ENCODE data around the gene LRRC8C.
"Not testable (repeated sequence)": the region's sequence is repeated elsewhere in the genome, so short reads cannot be mapped to it uniquely, and the experiment has no call there.

Gene LRRC8C

DNA sequence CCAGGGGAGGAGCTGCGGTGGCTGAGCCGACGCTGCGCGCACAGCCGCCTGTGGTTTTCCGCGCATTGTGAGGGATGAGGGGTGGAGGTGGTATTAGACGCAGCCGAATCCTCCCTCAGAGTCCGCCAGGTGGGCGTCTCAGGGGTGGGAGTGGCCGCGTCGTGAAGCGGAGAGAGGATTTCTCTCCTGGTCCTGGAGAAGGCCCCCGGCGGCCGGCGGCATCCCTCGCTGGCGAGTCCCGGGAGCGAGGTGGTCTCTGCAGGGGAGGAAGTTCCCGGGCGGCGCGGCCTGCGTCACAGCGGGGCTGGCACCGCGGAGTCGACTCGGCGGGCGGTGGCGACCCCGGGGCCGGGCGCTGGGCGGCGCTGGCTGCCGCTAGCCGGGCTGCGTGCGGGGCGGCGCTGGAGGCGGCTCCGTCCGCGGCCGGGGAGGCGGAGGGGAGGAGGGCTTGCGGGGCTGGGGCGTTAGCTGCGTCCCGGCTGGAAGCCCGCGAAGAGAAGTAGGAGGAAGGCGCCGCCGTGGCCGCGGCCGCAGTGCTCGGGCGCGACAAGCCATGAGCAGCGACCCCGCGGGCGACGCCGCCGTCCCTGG lies at the start of gene LRRC8C:
TSS of gene LRRC8C (plus strand) at position 464 of the 591 bp plus-strand sequence. CDS start 53,354 bp downstream, outside the sequence.
- peak; percentile 87 for DNase-seq

DNA sequence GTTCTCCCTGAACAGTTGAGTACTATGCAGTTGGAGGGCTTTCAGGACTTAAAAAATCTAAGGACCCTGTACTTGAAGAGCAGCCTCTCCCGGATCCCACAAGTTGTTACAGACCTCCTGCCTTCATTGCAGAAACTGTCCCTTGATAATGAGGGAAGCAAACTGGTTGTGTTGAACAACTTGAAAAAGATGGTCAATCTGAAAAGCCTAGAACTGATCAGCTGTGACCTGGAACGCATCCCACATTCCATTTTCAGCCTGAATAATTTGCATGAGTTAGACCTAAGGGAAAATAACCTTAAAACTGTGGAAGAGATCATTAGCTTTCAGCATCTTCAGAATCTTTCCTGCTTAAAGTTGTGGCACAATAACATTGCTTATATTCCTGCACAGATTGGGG lies 48.7 kb upstream of the LRRC8C start:
- no peak for DNase-seq

DNA sequence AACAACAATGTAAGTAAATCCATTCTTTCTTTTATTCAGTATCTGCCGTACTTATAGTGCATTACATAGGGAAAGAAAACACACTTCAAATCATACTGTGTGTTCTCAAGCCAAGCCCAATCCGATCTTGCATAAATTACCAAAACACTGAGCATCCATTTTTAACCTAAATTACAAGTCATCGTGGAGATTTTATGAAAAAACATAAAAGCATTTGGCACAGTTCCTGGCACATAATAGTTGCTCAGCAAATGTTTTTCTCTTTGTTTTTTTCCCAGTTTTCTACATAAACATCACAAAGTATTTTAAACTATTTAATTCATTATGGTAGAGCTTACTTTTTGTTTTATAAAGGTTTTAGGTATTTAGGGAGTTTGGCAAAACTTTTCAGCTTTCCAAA lies 48.1 kb upstream of the LRRC8C start:
- DNase-seq = no peak

DNA sequence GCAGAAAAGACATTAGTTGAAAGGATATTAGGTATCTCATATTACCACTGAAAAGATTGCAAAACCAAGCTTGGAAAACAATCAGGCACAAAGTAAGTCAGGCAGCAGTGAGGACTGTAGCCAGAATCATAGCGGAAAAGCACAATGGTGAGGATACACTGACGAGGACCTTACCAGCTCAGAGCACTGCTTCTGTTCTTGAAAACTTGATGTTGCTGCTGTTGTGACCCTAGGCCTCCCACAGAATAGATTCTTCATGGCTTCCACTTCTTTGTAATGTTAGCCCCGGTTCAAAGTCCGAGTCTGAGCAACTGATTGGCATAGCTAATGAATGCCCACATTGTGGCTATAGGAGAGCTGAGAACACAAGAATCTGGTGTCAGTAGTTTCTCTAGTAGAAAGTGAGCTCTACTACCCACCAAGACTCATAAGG lies 45.2 kb upstream of the LRRC8C start:
- no peak for DNase-seq

DNA sequence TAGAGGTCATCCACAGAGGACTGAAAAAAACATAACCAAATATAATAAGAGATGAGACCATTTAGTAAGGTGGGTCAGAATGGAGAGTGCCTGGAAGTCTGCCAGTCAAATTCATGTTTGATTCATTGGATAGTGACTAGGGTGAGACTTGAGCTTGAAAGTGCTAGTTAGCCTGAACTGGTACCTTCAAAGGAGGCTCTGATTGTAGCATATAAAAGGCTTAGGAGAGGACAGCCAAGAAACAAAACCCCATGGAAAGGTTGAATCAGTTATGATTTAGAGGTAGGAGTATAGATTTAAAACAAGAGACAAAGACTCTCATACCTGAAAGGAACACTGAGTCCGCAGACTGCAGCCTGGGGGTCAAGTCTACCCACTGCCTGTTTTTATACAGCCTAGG lies 44.4 kb upstream of the LRRC8C start:
- DNase-seq = no peak

DNA sequence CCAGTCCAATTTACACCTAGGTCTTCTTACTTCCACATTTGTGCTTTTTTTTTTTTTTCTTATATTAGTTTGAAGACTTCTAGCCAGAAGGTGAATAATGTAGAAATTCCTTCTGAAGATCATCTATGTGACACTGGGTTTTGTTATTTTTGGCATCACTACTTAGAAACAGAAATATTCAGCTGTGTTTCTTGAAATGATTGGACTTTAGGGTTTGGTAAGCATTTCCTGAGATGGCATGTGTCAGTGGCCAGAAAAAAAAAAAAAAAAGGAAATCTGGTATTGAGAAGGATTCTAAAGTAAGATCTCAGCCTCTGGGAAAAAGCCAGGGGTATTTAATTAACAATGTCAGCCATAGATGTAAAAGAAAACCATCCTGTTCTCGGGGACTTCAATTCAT lies 43.4 kb upstream of the LRRC8C start:
- no peak for DNase-seq

DNA sequence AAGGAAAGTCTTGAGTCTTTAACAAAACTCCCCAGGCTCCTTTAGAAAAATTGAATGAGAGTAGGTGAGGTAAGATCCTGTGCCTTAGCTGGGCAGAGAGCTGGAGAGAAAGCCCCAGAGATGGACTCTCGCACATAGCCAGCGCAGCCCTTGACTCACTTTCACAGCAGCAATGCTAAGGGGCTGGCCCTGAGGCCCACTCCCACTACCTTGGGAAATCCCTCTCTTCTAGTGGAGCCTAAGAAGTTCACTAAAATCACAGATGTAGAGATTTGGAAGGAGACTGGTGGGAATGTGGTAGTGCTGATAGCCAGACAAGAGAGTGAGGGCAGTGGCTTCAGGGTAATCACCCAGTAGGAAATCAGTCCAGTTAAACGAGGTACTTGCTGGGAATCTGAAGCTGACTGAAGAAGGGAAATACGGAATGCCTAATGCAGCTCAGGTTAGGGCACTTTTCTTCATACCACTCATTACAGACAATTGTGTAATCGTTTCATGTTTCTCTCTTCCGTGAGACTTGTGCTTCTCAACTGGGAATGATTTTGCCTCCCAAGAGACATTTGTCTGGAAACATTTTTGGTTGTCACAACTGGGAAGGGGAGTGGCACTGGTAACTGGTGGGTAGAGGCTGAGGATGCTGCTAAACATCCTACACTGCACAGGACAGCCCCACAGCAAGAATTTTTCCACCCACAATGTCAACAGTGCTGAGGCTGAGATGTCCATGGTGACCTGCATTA lies 42.4 kb upstream of the LRRC8C start:
- DNase-seq = no peak

DNA sequence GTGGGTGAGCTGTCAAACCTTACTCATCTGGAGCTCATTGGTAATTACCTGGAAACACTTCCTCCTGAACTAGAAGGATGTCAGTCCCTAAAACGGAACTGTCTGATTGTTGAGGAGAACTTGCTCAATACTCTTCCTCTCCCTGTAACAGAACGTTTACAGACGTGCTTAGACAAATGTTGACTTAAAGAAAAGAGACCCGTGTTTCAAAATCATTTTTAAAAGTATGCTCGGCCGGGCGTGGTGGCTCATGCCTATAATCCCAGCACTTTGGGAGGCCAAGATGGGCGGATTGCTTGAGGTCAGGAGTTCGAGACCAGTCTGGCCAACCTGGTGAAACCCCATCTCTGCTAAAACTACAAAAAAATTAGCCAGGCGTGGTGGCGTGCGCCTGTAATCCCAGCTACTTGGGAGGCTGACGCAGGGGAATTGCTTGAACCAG lies 40.0 kb upstream of the LRRC8C start:
- not testable (repeated sequence) for DNase-seq

DNA sequence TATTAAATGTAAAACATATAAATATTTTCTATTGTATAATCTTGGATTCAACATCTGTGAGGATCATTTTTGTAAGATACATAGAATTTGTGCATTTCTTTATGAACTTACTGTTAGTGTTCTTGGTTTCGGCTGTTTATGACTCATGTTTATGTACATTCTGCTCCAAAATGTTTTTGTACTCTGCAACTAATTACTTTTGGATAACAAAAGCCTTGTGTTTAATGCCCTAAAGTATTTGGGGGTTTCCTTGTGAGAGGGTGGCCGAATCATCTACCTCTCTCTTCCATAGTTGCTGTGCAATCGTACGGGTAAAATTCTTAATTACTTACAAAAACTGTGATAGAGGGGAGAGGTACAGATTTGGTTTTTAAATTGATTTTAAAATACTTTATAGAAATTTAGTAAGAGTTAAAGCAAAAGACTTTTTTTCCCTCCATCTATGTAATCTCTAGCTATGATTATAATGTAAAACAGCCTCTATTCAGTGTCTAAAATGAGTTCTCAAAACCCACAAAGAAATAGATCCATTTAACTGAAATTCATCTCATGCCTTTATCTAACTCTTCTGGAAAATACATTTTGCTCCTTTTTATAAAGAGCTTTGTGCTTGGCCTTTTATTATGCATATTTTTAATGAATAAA lies 38.7 kb upstream of the LRRC8C start:
- no peak for DNase-seq

DNA sequence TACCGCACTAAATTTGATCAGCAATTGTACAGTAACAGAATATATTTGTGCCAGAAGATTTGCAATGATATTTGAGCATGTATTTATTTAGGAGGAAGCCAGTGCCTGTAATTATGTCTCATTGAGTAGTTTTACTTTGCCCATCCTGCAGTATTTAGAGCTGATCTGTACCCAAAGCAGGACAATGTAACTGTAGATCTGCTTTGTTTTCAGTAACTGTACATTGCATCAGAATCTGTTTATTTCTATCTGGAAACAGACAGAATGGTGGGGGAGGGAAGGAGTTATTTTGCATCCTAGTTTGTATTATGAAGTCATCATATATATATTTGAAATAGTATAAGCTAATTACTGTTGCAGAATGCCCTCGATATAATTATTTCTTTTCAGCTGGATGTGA lies 36.2 kb upstream of the LRRC8C start:
- no peak for DNase-seq

DNA sequence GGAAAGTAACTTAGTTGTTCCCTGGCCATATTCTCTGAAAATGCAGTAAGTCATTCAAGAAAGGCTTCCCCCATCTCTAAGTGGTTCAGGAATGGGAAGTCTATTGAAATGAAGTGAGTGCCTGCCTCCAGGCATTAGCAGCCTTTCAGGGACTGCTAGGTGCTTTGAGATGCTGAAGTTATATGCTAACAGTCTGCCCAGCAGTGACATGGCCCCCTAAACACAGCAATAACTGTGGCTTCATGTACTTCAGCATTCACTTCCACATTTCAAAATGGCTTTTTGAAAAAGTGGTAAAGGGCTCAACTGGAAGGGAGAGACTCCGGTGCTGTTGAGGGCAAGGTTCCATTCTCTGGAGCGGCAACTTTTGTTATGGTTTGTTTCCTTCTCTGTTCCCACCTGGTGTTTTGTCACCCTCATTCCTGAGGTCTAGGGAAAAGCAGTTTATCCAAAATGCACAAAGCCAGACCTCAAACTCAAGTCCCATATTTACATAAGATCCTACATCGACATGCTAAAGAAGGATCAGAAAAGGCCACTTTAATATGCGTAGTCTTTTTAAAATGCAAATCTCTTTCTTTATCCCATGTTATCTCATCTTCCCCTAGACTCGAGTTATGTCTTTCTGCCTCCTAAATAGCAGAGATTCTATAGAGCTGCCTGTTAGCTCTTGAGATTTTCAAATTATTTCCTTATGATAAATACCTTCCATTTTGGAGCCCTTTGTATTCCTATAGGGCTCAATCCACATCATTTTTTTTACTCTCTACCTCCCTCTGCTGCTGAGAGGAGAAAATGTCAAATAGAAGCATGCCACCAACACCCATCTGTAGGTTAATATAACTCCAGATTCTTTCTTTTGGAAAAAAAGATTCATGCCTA lies 34.2 kb upstream of the LRRC8C start:
- peak in 1 of 2 donors; percentile 62 for DNase-seq

DNA sequence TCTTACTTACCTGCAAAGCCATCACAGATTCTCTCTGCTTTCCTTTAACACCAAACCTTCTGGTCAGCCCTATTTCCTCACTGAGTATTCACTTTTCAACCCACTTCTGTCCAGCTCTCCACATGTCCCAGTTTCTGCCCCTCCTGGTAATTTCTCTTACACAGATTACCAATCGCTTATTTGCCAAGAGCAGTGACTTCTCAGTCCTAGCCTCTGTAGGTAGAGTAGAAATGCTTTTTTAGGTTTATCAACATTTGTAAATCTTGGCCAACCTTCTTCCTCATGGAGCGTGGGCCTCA lies 33.6 kb upstream of the LRRC8C start:
- no peak for DNase-seq

DNA sequence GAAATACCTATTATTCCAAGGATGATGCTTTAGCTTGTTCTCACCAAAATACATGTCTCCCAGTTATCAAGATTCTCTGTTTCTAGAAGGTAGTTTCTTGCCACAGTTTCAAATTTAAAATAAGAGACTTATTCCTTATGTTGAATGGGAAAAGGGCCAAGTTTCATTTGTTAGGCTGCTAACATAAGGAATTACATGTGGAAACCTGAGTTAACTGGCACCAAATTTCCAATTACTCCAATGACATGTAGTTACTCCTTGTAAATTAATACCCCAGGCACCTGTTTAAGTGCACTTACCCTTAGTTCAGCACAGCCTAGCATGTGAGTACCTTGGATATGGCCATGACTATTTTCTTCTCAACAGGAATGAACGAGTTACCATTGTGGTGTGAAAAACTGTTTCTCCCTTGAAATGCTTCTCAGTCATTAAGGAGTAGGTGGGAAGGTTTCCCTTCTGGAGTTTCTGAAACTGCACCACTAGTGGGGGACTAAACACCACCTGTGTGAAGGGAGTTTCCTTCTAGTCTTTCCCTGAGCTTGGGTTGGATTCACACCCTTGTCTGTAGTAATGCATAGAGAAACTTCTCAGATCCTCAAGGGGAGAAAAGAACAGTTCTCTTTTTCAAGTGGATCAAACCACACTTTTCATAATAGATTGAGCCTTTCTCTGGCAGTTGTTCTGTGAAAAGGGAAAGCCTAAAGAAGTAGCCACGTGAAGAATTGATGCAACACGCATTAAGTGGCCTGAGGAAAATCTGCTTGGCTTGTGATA lies 32.3 kb upstream of the LRRC8C start:
- no peak for DNase-seq

DNA sequence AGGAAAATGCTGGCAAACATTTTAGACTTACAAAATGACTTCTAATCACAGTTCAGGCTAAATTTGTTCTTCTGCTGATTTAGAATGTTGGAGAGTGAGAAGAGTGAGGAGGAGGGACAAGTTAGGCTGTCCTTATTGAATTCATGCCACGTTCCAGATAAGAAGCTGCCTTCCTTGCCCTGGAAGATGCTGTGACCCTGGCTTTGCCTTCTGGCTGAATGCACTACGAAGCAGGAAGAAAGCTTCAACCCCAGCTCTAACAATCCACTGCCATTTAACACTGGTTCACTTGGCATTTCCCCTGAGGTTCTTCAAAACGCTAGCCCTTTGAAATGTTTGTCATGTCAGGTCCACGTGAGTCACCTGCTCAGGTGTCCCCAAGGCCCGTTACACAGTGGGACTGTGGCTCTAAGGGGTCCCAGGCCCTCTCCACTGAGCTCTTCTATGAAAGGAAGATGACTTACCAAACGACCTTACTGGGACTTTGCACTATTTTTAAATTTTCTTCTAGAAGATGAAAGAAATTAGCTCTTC lies 30.0 kb upstream of the LRRC8C start:
- no peak for DNase-seq

DNA sequence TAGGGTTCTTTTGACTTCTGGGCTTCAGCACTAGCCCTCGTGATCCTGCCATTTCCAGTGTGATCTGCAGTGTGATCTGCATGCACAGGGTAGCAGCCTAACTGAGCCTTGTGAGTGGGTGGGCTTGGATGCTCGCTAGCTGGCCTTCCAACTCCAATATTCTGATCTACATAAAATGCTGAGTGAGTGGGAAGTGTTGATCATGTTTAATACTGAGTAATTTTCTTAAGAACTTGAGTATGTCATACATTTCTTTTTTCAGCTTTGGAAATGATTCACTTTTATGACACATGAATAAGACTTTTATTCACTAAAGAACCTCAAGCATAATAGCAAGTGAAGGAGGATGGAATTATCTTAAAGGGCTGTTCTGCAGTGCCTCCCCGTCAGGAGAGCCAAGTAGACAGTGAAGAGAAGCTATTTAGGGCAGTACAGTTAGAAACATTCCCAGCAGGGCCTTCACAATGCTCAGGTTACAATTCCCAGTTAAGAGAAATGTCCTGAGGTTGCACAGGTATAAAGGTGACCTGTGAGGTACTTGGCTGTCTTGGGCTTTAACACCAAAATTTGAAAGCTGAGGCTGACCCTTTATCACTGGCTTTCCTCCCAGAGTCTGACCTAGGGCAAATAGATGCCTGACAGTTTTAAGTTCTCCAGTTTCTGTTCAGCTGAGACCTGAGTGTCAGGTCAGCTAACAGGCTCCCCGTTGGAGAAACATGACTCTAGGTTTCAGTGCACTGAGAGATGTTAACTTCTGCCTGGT lies 29.1 kb upstream of the LRRC8C start:
- no peak for DNase-seq

DNA sequence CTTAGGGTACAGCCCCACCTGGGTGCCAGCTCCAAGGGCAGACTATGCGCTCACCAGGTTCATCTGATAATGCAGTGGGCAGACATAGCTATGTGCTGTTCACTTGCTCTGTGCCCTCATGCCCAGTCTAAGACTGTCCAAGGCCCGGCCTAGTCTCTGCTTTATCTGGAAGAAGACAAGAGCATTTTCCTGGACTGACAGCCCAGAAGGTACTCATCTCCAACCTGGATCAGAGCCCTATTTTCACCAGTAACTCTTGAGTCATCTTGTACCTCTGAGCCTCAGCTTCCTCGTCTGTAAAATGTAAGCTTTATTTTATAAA lies 28.5 kb upstream of the LRRC8C start:
- DNase-seq = no peak

DNA sequence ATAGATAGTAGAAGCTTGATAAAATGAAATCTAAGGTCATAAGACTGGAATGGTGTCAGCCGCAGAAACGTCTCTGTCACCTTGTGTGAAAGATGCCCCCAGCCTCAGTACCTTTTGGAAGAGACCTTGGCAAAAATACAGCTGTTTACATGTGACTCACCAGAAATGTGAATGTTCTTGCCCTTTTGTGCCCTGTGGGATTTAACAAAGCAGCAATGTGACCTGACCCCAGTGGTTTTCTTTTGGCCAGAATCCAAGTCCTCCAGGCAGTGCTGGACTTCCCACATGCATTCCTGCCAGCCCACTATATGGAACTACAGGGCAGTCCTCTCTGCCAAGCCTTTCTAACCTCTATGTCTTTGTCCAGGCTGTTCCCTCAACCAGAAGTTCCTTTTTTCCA lies 27.2 kb upstream of the LRRC8C start:
- no peak for DNase-seq

DNA sequence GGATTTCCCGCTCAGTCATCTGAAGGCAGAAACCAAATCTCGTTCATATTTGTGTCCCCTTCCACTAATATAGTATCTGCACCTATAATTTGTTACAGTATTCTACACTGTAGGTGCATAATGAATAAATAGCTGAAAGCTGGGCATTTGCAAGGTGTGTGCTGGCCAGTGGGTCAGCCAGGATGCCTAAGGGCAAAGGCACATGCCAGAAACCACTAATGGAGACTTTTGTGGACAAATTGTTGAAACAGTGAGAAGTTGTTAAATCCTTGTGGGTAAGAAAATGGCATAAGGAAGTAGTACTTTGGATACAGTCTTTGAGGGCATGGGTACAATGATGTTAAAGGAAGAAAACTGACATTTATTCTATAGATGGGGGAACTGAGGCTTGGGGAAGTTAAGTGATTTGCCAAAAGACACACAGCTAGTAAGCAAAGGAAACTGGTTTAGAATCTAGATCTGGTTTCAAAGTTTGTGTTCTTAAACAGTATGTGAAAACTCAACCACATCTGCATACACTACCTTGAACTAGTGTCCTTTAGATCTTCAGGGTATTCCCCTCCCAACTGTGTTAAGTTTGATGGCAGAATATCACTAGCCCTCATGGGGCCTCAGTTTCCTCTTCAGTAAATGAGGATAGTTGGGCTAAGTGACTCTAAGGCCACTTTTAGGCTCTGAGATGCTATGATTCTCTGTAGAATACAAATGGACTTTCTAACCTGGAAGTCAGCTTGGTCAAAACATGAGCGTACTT lies 26.5 kb upstream of the LRRC8C start:
- peak in 1 of 2 donors; percentile 53 for DNase-seq

DNA sequence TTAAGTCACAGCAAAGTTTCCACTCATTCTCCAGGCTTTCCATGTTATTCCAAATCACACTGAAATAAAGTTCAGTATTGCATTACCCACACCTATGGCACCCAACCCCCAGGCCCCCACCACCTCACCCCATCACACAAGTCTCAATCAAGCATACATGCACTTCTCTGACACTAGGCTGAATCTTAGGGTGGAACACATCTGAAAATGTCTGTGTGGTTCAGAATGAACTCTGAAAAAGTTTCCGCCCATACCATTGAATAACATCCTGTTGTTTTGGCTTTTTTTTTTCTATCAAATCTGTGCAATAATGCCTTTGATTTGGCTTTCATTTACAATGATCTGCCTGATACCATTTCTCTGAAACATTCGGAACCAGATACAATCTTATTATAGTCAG lies 25.8 kb upstream of the LRRC8C start:
- DNase-seq = peak; percentile 41 to 71

DNA sequence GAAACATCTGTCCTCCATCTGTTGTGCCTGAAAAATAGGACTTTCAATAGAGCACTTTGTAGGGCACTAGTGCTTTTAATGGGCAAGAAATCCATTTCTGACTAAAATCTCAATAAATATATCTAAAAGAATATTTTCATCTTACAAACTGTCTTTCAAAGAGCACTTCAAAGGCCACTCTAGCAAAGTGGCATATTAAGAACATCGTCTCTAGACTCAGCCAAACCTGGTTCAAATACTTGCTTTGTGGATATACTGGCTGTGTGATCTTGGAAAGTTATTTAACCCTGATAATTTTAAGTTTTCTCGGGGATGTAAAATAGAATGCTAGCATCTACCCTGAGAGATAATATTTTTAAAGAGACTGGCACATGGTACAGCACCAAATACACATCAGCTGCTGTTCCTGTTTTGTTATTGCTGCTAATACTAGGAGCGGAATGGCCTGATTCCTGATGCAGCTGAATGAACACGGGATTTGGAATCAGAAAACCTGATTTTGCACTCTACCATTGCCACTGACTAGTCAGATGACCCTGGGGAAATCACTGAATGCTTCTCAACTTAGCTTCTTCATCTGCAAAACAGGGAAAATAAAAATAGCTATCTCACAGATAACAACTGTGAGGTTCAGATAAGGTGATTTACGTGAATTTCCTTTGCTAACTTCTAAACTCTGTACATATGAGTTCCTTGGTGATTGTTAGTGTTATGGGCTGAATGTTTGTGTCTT lies 25.2 kb upstream of the LRRC8C start:
- no peak for DNase-seq

Measured in CD4-positive, alpha-beta T cell treated with Interleukin-1 beta for 1 hour (primary cell).